ENCODE data around the gene SSBP2. TPM values are rescaled to one million over a fixed set of nuclear protein-coding genes. Genes with fewer than 3 reads are reported as not detected.

SSBP2 gene
- total and polyA plus RNA-seq, 4 donors, result 17.2 to 99.9 (median 27.3) TPM

- no peaks in the 10 kb centered on the region for H3K9me3 ChIP-seq (ENCODE audit: control insufficient read depth in 4 of 4, insufficient read depth in 3 of 4, low read length in 3 of 4)
- no peak for TF ChIP-seq CTCF (IDR thresholded peaks at IDR 0.05; ENCODE audit: control extremely low read depth, extremely low read depth)
- H3K9ac ChIP-seq (ENCODE audit: insufficient read depth in 1 of 2, low read length in 2 of 2), result no peak overlapping the region
- no peak for ATAC-seq (ENCODE audit: insufficient read depth, low FRiP score)
- DNase-seq, result no peak
- WGBS, 2 donors, result 57 to 67% methylated on average over 4 of the region's 4 CpGs
- H3K4me1 ChIP-seq (ENCODE audit: control insufficient read depth in 5 of 5, insufficient read depth in 5 of 5, low read length in 5 of 5), result peaks cover 1 to 30% (median 9%) of the 10 kb centered on the region in 5 donors
- no peak overlapping the region for H3K4me3 ChIP-seq
- no peaks in the 10 kb centered on the region for H3K36me3 ChIP-seq (ENCODE audit: control insufficient read depth in 4 of 4, insufficient read depth in 4 of 4, low read length in 4 of 4)
- no peak overlapping the region for H3K27ac ChIP-seq (ENCODE audit: low read depth in 1 of 2, low read length in 1 of 2)
- no peaks in the 10 kb centered on the region for H3K27me3 ChIP-seq (ENCODE audit: control insufficient read depth in 3 of 3, insufficient read depth in 3 of 3, low read length in 2 of 3)
Measured at GRCh38 chr5:81785322-81785721, 34.4 kb upstream of the SSBP2 start.

- no peak for DNase-seq
- Histone ChIP-seq H3K27ac (ENCODE audit: low read depth in 1 of 2, low read length in 1 of 2) (no peak overlapping the region), H3K9me3 (ENCODE audit: control insufficient read depth in 4 of 4, insufficient read depth in 3 of 4, low read length in 3 of 4) (no peaks in the 10 kb centered on the region), H3K27me3 (ENCODE audit: control insufficient read depth in 3 of 3, insufficient read depth in 3 of 3, low read length in 2 of 3) (no peaks in the 10 kb centered on the region), H3K4me3 (no peak overlapping the region), H3K4me1 (ENCODE audit: control insufficient read depth in 5 of 5, insufficient read depth in 5 of 5, low read length in 5 of 5) (peaks cover 3 to 36% (median 11%) of the 10 kb centered on the region in 5 donors), H3K9ac (ENCODE audit: insufficient read depth in 1 of 2, low read length in 2 of 2) (no peak overlapping the region), H3K36me3 (ENCODE audit: control insufficient read depth in 4 of 4, insufficient read depth in 4 of 4, low read length in 4 of 4) (no peaks in the 10 kb centered on the region)
- no peak for TF ChIP-seq CTCF (IDR thresholded peaks at IDR 0.05; ENCODE audit: control extremely low read depth, extremely low read depth)
- 71 to 72% methylated on average over 3 of the region's 3 CpGs for WGBS, 2 donors
- ATAC-seq (ENCODE audit: insufficient read depth, low FRiP score), result no peak
Measured at GRCh38 chr5:81783401-81783800, 32.5 kb upstream of the SSBP2 start.

- 79 to 85% methylated on average over 3 of the region's 3 CpGs for WGBS, 2 donors
- no peak for DNase-seq
- no peak overlapping the region for H3K4me3 ChIP-seq
- H3K9ac ChIP-seq (ENCODE audit: insufficient read depth in 1 of 2, low read length in 2 of 2), result no peak overlapping the region
- no peak overlapping the region for H3K27ac ChIP-seq (ENCODE audit: low read depth in 1 of 2, low read length in 1 of 2)
- peaks cover under 1 to 31% (median 9%) of the 10 kb centered on the region in 5 donors for H3K4me1 ChIP-seq (ENCODE audit: control insufficient read depth in 5 of 5, insufficient read depth in 5 of 5, low read length in 5 of 5)
- ATAC-seq (ENCODE audit: insufficient read depth, low FRiP score), result no peak
- no peak for TF ChIP-seq CTCF (IDR thresholded peaks at IDR 0.05; ENCODE audit: control extremely low read depth, extremely low read depth)
- H3K9me3 ChIP-seq (ENCODE audit: control insufficient read depth in 4 of 4, insufficient read depth in 3 of 4, low read length in 3 of 4), result no peaks in the 10 kb centered on the region
- H3K36me3 ChIP-seq (ENCODE audit: control insufficient read depth in 4 of 4, insufficient read depth in 4 of 4, low read length in 4 of 4), result no peaks in the 10 kb centered on the region
- H3K27me3 ChIP-seq (ENCODE audit: control insufficient read depth in 3 of 3, insufficient read depth in 3 of 3, low read length in 2 of 3), result no peaks in the 10 kb centered on the region
Measured at GRCh38 chr5:81782811-81783210, 31.9 kb upstream of the SSBP2 start.

GRCh38 chr5:81779916-81780266, 29.0 kb upstream of the SSBP2 start:
- no peak overlapping the region for H3K9ac ChIP-seq (ENCODE audit: insufficient read depth in 1 of 2, low read length in 2 of 2)

More at GRCh38 chr5:81779916-81780266, 29.0 kb upstream of the SSBP2 start:
- DNase-seq, result no peak
- no peak for TF ChIP-seq CTCF (IDR thresholded peaks at IDR 0.05; ENCODE audit: control extremely low read depth, extremely low read depth)
- Histone ChIP-seq H3K27ac (ENCODE audit: low read depth in 1 of 2, low read length in 1 of 2) (peak overlapping the region in 1 of 2 donors; percentile 66), H3K4me3 (no peak overlapping the region), H3K4me1 (ENCODE audit: control insufficient read depth in 5 of 5, insufficient read depth in 5 of 5, low read length in 5 of 5) (peaks cover 0 to 17% (median 4%) of the 10 kb centered on the region in 5 donors), H3K36me3 (ENCODE audit: control insufficient read depth in 4 of 4, insufficient read depth in 4 of 4, low read length in 4 of 4) (no peaks in the 10 kb centered on the region), H3K9me3 (ENCODE audit: control insufficient read depth in 4 of 4, insufficient read depth in 3 of 4, low read length in 3 of 4) (no peaks in the 10 kb centered on the region), H3K27me3 (ENCODE audit: control insufficient read depth in 3 of 3, insufficient read depth in 3 of 3, low read length in 2 of 3) (no peaks in the 10 kb centered on the region)
- WGBS, 2 donors, result 66 to 69% methylated on average over 4 of the region's 4 CpGs
- ATAC-seq (ENCODE audit: insufficient read depth, low FRiP score), result no peak

Data from lung (tissue), 12 donors.